H1 (cell line): ENCODE data around the gene SULF2. TPM values are rescaled to one million over a fixed set of nuclear protein-coding genes. Genes with fewer than 3 reads are reported as not detected.

Source experiments
- CTCF ChIA-PET: fragments of 300-600 bp; sonication (Branson Sonifier 250); formaldehyde crosslinking; loops from one replicate; lab custom pipeline; 2021; ENCODE audit not compliant: partially characterized antibody; lab: Charles Lee
- POLR2A ChIA-PET: fragments of 300-600 bp; sonication (Branson Sonifier 250); formaldehyde crosslinking; loops from one replicate; lab custom pipeline; 2021; ENCODE audit warnings: inconsistent platforms; ENCODE audit not compliant: partially characterized antibody; lab: Charles Lee
- DNase-seq, 2 experiments: peaks; one replicate each; pipeline versions ENCODE4 v3.0.0 to v3.0.0-alpha.2; 2010 to 2022; ENCODE audit warnings: low spot score in 2 of 2, low read depth in 1 of 2, mixed read lengths in 1 of 2
- FAIRE-seq: peaks from 2 replicates; lab custom pipeline; 2011; peaks lifted over from hg19 to GRCh38; lab: Jason Lieb, UNC
- H2AFZ ChIP-seq: 2 replicates; pipeline ENCODE4 v1.8.1; 2012; ENCODE audit warnings: low read length, inconsistent platforms
- H2AK5ac ChIP-seq: 2 replicates; pipeline ENCODE4 v1.6.1; 2013; ENCODE audit warnings: low read depth, low read length
- H2BK120ac ChIP-seq: replicated peaks from 2 replicates; pipeline ENCODE3; 2013; ENCODE audit warnings: low read depth, low read length, inconsistent platforms
- H2BK12ac ChIP-seq: 2 replicates; pipeline ENCODE4 v1.6.1; 2013; ENCODE audit warnings: low read depth, low read length
- H2BK15ac ChIP-seq: 2 replicates; pipeline ENCODE4 v1.6.1; 2013; ENCODE audit warnings: low read length
- H2BK20ac ChIP-seq: 2 replicates; pipeline ENCODE4 v1.6.1; 2013; ENCODE audit warnings: low read length
- H2BK5ac ChIP-seq: 2 replicates; pipeline ENCODE4 v1.6.1; 2013; ENCODE audit warnings: low read depth, low read length
- H3K14ac ChIP-seq: 2 replicates; pipeline ENCODE4 v1.6.1; 2013; ENCODE audit warnings: inconsistent platforms; ENCODE audit not compliant: insufficient read length
- H3K18ac ChIP-seq: 2 replicates; pipeline ENCODE4 v1.6.1; 2013; ENCODE audit warnings: low read length; ENCODE audit errors: extremely low read depth
- H3K23ac ChIP-seq: 2 replicates; pipeline ENCODE4 v1.6.1; 2013; ENCODE audit warnings: inconsistent platforms; ENCODE audit not compliant: insufficient read length
- H3K23me2 ChIP-seq: 2 replicates; pipeline ENCODE4 v1.6.1; 2013; ENCODE audit warnings: low read depth, low read length
- H3K27ac ChIP-seq: 2 replicates; pipeline ENCODE4 v1.6.1; 2011; ENCODE audit warnings: low read depth, low read length, inconsistent platforms
- H3K27me3 ChIP-seq, 4 experiments: replicated peaks in 1 of 4; 1 replicate in 1 of 4; 2 replicates in 3 of 4; pipeline versions ENCODE4 v1.6.1 to v1.8.1; 2011 to 2013; ENCODE audit warnings: low read length in 3 of 4, mild to moderate bottlenecking in 3 of 4, inconsistent platforms in 2 of 4, mixed read lengths in 2 of 4, moderate library complexity in 1 of 4; ENCODE audit not compliant: control insufficient read depth in 3 of 4, insufficient read depth in 3 of 4; ENCODE audit errors: extremely low read depth in 1 of 4
- H3K36me3 ChIP-seq, 4 experiments: 2 replicates each; pipeline versions ENCODE4 v1.6.1 to v1.8.1; 2011 to 2013; ENCODE audit warnings: mild to moderate bottlenecking in 4 of 4, low read length in 3 of 4, moderate library complexity in 2 of 4, control low read depth in 1 of 4, inconsistent platforms in 1 of 4; ENCODE audit not compliant: insufficient read depth in 4 of 4, control insufficient read depth in 2 of 4
- H3K4ac ChIP-seq: replicated peaks from 2 replicates; pipeline ENCODE3; 2013; ENCODE audit warnings: low read length, low read depth, mixed read lengths, inconsistent platforms; ENCODE audit not compliant: insufficient read length
- H3K4me1 ChIP-seq, 4 experiments: replicated peaks in 1 of 4; 1 replicate in 1 of 4; 2 replicates in 3 of 4; pipeline versions ENCODE4 v1.6.1 to v1.8.1; 2011 to 2013; ENCODE audit warnings: low read length in 3 of 4, inconsistent platforms in 2 of 4, mixed read lengths in 1 of 4; ENCODE audit not compliant: insufficient read depth in 4 of 4, control insufficient read depth in 3 of 4
- H3K4me2 ChIP-seq, 2 experiments: 2 replicates each; pipeline versions ENCODE4 v1.6.1 to v1.8.1; 2011 to 2013; ENCODE audit warnings: low read depth in 2 of 2, low read length in 2 of 2, control low read depth in 1 of 2, inconsistent platforms in 1 of 2, mild to moderate bottlenecking in 1 of 2; ENCODE audit not compliant: insufficient read depth in 1 of 2
- H3K4me3 ChIP-seq, 4 experiments: fragments of 200-600, 300-600 bp in 1 of 4; sonication (generic), shearing (Covaris generic), sonication (Bioruptor Twin) in 1 of 4; 2 replicates each; pipeline versions ENCODE4 v1.5.1 to v1.8.1; 2011 to 2016; ENCODE audit warnings: low read length in 4 of 4, low read depth in 3 of 4, control low read depth in 2 of 4, inconsistent platforms in 2 of 4, mild to moderate bottlenecking in 2 of 4, mixed read lengths in 1 of 4, moderate library complexity in 1 of 4; ENCODE audit not compliant: insufficient read depth in 2 of 4; ENCODE audit errors: extremely low read depth in 1 of 4
- H3K56ac ChIP-seq: replicated peaks from 2 replicates; pipeline ENCODE3; 2013; ENCODE audit warnings: low read depth, mild to moderate bottlenecking, mixed read lengths, low read length, inconsistent platforms; ENCODE audit not compliant: insufficient read length
- H3K79me1 ChIP-seq: 2 replicates; pipeline ENCODE4 v1.6.1; 2013; ENCODE audit warnings: low read depth, low read length, control low read depth
- H3K79me2 ChIP-seq, 2 experiments: 2 replicates each; pipeline versions ENCODE4 v1.6.1 to v1.8.1; 2012 to 2013; ENCODE audit warnings: low read length in 2 of 2, mild to moderate bottlenecking in 2 of 2, inconsistent platforms in 1 of 2; ENCODE audit not compliant: insufficient read depth in 2 of 2, control insufficient read depth in 1 of 2
- H3K9ac ChIP-seq, 4 experiments: replicated peaks in 1 of 4; 1 replicate in 1 of 4; 2 replicates in 3 of 4; pipeline versions ENCODE4 v1.6.1 to v1.8.1; 2011 to 2013; ENCODE audit warnings: low read depth in 3 of 4, low read length in 3 of 4, control low read depth in 2 of 4, mild to moderate bottlenecking in 2 of 4, moderate library complexity in 2 of 4, inconsistent platforms in 1 of 4; ENCODE audit errors: extremely low read depth in 1 of 4
- H3K9me3 ChIP-seq, 2 experiments: 2 replicates each; pipeline versions ENCODE4 v1.6.1 to v1.8.1; 2012 to 2013; ENCODE audit warnings: mild to moderate bottlenecking in 2 of 2, moderate library complexity in 2 of 2, control low read depth in 1 of 2, inconsistent platforms in 1 of 2, low read depth in 1 of 2, low read length in 1 of 2, mixed read lengths in 1 of 2; ENCODE audit not compliant: insufficient read depth in 2 of 2
- H4K20me1 ChIP-seq, 2 experiments: replicated peaks in 1 of 2; 2 replicates each; pipeline versions ENCODE3 to v1.8.1; 2011 to 2013; ENCODE audit warnings: inconsistent platforms in 2 of 2, low read length in 2 of 2, mild to moderate bottlenecking in 1 of 2; ENCODE audit not compliant: insufficient read depth in 2 of 2, control insufficient read depth in 1 of 2
- H4K5ac ChIP-seq: 2 replicates; pipeline ENCODE4 v1.6.1; 2013; ENCODE audit warnings: low read length, low read depth, mixed read lengths, inconsistent platforms; ENCODE audit not compliant: insufficient read length
- H4K8ac ChIP-seq: 2 replicates; pipeline ENCODE4 v1.8.0; 2013; ENCODE audit warnings: mild to moderate bottlenecking, moderate library complexity, low read length, inconsistent platforms; ENCODE audit not compliant: insufficient read depth; ENCODE audit errors: extremely low read depth
- H4K91ac ChIP-seq: replicated peaks from 2 replicates; pipeline ENCODE3; 2013; ENCODE audit warnings: low read length, mixed read lengths, inconsistent platforms; ENCODE audit not compliant: insufficient read length
- ASH2L ChIP-seq: fragments of 200-600, 300-600 bp; sonication (generic); IDR thresholded peaks from one replicate; pipeline ENCODE4 v1.7.1; 2017; ENCODE audit warnings: low read length
- CTBP2 ChIP-seq: IDR thresholded peaks from 2 replicates; pipeline ENCODE4 v1.7.0; 2011; ENCODE audit warnings: borderline replicate concordance, mild to moderate bottlenecking, moderate library complexity, mixed read lengths, low read length; ENCODE audit not compliant: insufficient read depth, insufficient read length
- WGBS, 2 experiments: shearing (Covaris generic) in 1 of 2; methylation state at CpG; one replicate each; pipeline versions ENCODE4 v1.1.6 to v1.1.7; 2013 to 2015; ENCODE audit warnings: low lambda C conversion rate in 2 of 2, mixed read lengths in 2 of 2, inconsistent platforms in 1 of 2, low coverage in 1 of 2, missing lambda C conversion rate in 1 of 2; ENCODE audit not compliant: insufficient replicate concordance in 2 of 2, insufficient coverage in 1 of 2, insufficient read length in 1 of 2; ENCODE audit errors: extremely low coverage in 1 of 2, missing lambda C conversion rate in 1 of 2; 5-methylcytosine and 5-hydroxymethylcytosine counted together
- polyA plus RNA-seq, 7 experiments: library from polyadenylated mRNA; depleted of rRNA in 3 of 7; stranded (reverse) in 5 of 7; unstranded in 2 of 7; fragments of >200 nt in 5 of 7; fragments of 200-250 nt in 2 of 7; gene quantifications; 1 replicate in 5 of 7; 2 replicates in 1 of 7; 4 replicates in 1 of 7; pipeline versions ENCODE4 v1.2.1 to v1.2.3, GENCODE V29; 2011 to 2013; ENCODE audit warnings: missing spikeins in 2 of 7, mixed read lengths in 2 of 7
- total RNA-seq: library from RNA; stranded (reverse); fragmentation: NEBNext Ultra II Directional; extraction: Animal tissue kit (Norgen Biotek cat#: 25700); gene quantifications from 2 replicates; pipeline ENCODE4 v1.2.1, GENCODE V29; 2021

Gene SULF2
- total and polyA plus RNA-seq, 2 of the 8 experiments (the other 6 are each of a cell fraction or from before 2014, with no cell fraction given) = 15.7 to 28.2 TPM

GRCh38 chr20:47701612-47702011, 83.7 kb downstream of the SULF2 start:
- no peaks in the 10 kb centered on the region for H3K23me2 ChIP-seq
- DNase-seq = no peak
- no peak overlapping the region for H3K4me3 ChIP-seq
- no peaks in the 10 kb centered on the region for H3K9me3 ChIP-seq
- H3K56ac ChIP-seq = no peak overlapping the region
- no peak for TF ChIP-seq CTBP2
- TF ChIP-seq ASH2L = no peak
- H3K36me3 ChIP-seq = no peaks in the 10 kb centered on the region; a peak in 1 of 8 replicates
- no peaks in the 10 kb centered on the region for H3K79me2 ChIP-seq
- no peak overlapping the region for H3K27ac ChIP-seq
- 96% methylated on average over 15 of the region's 15 CpGs; no CpG with 5 or more reads in 1 of the 2 experiments for WGBS, 2 experiments
- H2AFZ ChIP-seq = no peak overlapping the region
- no peak overlapping the region for H3K4me2 ChIP-seq
- no peak for FAIRE-seq
- H3K23ac ChIP-seq = no peak overlapping the region
- H4K91ac ChIP-seq = no peak overlapping the region
- H2BK20ac ChIP-seq = no peak overlapping the region
- no peak overlapping the region for H3K9ac ChIP-seq
- H4K5ac ChIP-seq = no peak overlapping the region
- CTCF ChIA-PET = no interaction called here
- no peaks in the 10 kb centered on the region for H3K79me1 ChIP-seq
- no peak overlapping the region for H3K4ac ChIP-seq
- H4K20me1 ChIP-seq = no peaks in the 10 kb centered on the region
- no peak overlapping the region for H2BK15ac ChIP-seq
- H2BK12ac ChIP-seq = no peak overlapping the region
- no peak overlapping the region for H3K14ac ChIP-seq
- no peak overlapping the region for H2BK5ac ChIP-seq
- no peaks in the 10 kb centered on the region for H3K27me3 ChIP-seq
- H2BK120ac ChIP-seq = no peak overlapping the region
- POLR2A ChIA-PET = no interaction called here
- H4K8ac ChIP-seq = no peak overlapping the region; the same call in 1 of the 2 replicates
- no peak overlapping the region for H3K18ac ChIP-seq
- no peaks in the 10 kb centered on the region for H3K4me1 ChIP-seq
- H2AK5ac ChIP-seq = no peak overlapping the region
